Myocyte (in vitro differentiated cells): ENCODE results near the gene MAPK6. TPM values are rescaled to one million over a fixed set of nuclear protein-coding genes. Genes with fewer than 3 reads are reported as not detected.

Experiments used
- DNase-seq: peaks from one replicate; pipeline ENCODE4 v3.0.0-alpha.2; 2012; ENCODE audit warnings: low read depth
- total RNA-seq: library from RNA; depleted of rRNA; stranded (reverse); fragments of >200 nt; gene quantifications from 2 replicates; pipeline ENCODE4 v1.2.3, GENCODE V29; 2014

MAPK6 gene
- total RNA-seq, 1 donor from 2014 or later: 119 TPM

DNA sequence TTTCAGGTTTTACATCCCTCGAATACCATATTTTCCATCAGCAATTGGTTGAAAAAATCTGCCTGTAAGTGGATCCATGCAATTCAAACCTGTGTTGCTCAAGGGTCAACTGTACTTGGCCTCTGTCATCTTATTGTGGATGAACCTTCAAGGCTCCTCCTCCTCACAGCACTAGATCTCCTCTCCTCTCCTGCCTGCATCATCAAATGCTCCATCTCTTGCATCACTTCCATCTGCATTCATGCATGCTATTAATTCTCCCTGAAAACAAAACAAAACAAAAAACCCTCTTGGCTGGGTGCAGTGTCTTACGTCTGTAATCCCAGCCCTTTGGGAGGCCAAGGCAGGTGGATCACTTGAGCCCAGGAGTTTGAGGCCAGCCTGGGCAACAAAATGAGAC is 83.4 kb downstream of the MAPK6 start:
- no peak for DNase-seq

DNA sequence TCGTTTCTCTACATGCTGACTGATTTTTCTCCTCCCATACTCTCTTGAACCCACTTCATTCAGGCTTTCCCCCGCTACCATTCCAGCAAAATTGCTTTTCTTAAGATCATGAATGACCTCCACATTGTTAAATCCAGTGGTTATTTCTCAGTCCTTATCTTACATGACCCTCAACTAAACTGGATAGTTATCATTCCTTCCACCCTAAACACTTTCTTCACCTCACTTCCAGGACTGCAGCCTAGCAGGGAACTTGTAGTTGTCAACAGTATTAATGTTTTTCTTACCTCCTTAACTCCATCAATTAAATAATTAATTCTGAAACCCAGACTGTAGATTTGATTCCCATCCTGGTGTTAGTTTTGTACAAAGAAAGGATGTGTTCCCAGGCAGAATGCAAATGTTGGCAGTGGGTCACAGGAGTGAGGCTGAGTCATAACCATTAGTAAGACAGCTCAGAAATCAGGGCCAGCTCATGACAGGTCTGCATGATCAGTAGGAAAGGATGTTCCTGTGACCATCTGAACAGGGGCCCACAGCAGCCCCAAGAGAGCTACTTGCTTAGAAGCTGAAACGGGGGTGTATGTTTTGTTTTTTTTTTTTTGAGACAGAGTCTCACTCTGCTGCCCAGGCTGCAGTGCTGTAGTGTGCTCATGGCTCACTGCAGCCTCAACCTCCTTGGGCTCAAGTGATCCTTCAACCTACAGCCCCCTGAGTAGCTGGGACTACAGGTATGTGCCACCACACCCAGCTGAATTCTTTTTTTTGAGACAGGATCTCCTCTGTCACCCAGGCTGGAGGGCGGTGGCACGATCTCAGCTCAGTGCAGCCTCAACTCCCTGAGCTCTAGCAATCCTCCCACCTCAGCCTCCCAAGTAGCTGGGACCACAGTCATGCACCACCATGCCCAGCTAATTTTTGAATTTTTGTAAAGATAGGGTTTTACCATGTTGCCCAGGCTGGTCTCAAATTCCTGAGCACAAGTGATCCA is 84.5 kb downstream of the MAPK6 start:
- DNase-seq: peak; percentile 79

DNA sequence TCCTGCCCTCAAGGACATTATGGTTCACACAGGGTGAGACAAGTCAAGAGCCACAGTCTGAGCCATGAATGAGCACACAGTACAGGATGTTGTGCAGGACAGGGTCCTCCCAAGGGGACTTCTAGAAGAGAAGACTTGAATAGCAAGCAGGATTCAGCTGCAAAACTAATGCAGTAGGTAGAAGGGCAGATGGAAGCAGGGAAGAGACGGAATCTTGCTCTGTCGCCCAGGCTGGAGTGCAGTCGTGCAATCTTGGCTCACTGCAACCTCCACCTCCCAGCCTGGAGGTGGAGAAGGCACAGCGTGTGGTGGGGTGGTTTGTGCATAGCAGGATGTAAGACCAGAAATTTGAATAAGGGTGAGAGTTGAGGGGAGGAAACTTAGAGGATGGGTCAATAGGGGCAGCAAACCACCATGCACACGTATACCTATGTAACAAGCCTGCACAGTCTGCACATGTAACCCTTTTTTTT is 85.5 kb downstream of the MAPK6 start:
- DNase-seq: no peak

DNA sequence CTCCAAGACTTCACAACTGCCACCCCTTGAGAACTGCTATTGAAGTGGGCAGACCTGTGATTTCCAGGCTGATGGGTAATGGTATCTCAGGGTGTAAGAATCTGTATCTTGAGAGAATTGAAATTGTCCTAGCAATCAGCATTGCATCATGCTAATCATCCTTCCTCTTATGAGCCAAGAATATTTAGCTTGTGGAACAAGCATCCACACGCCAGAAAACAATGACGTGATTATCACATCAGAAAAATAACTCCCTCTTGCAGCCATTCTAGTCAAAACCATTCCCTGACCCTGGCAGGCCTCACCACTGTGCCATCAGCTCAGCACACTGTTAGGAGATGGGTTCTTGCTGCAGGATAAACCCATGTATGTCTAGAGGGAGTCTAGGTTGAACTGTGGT is 86.8 kb downstream of the MAPK6 start:
- no peak for DNase-seq

DNA sequence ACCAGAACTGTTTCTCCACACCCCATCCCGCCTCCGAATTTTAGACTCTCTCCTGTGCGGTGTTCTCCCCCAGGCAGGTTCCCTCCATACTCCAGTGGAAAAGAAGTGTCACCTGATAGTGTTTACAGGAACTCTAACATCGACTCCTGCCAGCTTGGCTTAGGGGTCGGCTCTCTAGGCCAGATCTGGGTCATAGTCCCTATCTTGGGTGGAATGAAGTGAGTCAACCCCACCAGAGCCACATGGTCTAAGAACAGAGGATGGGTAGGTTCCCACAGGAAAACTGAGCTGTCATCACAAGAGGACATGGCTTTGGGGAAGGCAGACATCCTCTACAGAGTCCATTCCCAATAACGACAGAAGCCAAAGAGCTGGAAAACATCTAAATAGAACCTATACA is 87.6 kb downstream of the MAPK6 start:
- DNase-seq: no peak

DNA sequence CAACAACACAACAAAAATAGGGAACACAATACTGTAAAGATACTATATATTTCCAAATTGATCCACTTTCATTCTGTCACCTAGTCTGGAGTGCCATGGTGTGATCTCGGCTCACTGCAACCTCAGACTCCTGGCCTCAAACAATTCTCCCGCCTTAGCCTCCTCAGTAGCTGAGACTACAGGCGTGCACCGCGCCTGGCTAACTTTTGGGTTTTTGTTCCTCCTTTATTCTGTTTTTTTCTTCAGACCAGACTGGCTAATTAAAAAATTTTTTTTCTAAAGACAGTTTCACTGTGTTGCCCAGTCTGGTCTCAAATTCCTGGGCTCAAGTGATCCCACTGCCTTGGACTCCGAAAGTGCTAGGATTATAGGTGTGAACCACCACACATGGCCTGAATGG is 88.2 kb downstream of the MAPK6 start:
- no peak for DNase-seq

DNA sequence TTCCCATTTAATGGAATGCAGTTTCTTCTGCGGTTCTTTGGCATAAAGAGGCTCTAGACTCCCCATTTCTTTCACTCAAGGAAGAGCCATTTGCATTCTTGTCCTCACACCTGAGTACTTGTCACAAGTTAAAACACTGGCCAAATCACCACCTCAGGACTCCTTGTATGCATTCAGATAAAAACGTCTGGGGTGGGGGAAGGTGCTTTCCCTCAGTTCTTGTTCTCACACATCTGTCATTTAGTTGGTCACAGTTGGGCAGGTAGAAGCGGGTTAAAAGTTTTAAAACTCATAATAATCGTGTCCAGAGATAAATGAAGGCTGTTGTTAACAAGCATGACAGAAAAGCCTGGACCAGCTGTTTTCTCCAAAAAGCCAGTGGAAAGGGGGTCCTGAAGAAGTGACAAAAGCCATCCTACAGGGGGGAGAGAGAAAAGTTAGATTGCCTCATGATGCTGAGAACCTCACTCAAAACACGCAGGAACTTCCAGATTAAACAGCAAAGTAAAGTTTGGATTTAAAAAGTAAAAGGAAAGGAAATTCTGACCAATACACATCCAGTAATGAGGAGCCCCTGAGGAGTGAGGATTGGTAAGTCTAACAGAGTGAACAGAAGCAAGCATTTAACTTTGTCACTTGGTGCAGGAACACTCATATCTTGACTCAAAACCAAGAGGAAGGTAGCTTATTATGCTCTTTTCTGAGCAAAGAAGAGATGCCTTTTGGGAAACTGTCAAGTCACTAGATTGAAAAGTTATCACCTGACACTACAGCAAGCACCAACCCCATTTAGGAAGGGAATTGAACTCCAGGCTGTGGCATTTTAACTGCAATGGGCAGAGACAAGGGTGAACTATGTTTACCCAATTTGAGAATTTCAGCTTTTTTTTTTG is 90.8 kb downstream of the MAPK6 start:
- DNase-seq: no peak

DNA sequence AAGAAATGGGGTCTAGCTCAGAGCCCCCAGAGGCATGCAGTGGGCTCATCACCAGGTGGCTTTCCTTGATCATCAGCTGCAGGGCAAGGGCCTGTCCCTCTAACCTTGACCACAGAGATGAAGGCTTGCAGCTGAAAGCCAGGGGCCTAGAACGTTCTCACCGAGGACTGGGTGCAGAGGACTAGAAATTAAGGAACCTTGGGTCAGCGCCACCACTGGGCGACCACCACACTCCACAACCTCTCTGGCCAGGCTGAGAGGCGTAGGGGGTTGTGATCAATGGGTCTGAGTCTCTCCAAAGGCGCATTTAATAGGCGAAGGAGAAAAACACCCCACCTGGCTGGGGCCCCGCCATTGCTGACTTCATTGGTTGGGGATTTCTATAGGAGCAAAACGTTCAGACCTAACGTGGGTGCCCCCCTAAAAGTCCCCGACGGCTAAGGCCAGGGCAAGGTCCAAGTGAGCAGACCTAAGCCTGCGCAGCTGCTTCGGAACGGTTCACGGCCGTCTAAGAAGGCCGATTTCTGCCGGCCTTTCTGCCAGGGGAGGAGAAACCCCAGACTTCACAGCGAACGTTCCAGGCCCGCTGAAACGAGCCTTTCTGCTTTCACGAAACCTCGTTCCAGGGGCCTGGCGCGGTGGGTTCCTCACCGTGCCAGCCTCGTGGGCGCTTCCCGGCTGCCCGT is 92.6 kb downstream of the MAPK6 start:
- no peak for DNase-seq

DNA sequence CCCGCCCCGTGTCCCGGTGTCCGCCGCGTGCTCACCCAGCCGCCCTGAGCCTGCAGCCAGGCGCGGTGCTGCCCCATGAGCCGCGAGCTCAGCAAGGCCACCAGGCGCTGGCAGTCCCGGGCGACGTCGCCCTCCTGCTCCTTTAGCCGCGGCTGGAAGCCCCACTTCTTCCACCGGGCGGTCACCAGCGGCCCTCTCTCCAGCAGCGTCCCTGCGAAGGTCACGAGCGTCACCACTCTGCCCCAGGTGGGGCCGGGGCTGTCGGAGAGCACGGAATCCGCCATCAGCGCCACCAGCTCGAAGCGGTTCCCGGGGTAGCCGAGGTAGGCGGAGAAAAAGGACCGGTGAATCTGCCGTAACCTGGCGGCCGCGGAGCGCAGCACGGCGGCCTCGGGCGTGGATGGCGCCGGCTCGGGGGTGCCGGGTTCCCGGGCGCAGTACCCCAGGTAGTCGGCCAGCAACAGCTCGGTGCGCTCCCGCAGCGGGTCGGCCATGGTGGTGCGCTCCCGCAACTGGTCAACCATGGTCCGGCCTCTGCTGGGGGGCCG is 93.3 kb downstream of the MAPK6 start:
- DNase-seq: no peak

DNA sequence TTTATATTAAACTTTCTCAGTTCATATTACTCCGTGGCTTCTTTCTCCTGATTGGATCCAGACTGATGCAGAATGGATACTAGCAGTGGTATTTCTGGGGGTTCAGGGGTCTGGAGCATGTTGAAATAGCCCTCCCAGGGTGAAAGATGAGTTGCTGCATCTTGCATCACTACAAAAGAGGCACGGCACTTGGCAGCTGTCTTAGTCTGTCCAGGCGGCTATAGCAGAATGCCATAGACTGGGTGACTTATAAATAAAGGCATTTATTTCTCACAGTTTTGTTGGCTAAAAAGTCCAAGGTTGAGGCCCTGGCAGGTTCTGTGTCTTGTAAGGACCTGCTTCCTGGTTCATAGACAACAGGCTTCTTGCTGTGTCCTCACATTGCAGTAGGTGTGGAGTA is 94.2 kb downstream of the MAPK6 start:
- peak; percentile 63 for DNase-seq

DNA sequence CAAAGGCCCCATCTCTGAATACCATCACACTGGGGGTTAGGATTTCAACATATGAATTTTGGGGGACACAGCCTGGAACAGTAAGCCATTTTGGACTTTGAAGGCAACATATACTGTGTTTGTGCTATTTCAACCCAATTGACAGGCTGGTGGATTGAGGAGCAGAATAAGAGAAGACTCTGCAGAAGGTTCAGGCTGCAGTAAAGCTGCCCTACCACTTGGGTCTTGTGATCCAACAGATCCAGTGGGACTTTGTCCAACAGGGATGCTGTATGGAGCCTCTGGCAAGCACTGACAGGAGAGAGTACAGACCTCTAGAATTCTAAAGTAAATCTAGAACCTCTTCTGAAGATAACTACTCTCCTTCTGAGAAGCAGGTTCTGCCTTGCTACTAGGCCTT is 94.7 kb downstream of the MAPK6 start:
- no peak for DNase-seq

DNA sequence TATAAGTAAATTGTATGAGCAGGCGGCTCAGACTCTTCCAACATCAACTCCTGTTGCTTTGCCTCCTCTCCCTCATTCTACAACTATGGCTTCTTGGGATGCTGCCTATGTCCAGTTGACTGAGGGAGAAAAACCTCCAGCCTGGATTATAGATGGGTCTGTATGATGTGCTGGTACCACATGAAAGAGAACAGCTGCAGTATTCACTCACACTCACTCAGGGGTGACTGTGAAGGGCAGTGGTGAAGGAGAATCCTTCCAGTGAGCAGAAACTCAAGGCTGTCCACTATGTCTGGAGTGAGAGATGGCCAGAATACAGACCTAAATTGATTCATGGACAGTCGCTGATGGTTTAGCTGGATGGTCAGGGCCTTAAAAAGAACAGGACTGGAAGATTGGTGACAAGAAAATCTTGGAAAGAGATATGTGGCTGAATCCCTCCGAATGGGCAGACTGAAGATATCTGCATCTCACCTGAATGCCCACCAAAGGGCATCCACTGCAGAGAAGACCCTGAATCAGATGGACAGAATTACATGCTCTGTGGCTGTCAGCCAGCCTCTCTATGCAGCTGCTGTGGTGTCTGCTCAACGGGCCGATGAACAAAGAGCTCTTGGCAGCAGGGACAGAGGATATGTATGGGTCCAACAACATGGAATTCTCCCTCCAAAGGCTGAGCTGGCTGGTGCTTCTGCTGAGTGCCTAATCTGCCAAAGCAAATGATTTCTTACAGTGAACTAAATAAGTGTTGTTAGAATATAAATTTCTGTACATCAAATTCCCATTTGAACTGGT is 95.4 kb downstream of the MAPK6 start:
- DNase-seq: peak; percentile 68

DNA sequence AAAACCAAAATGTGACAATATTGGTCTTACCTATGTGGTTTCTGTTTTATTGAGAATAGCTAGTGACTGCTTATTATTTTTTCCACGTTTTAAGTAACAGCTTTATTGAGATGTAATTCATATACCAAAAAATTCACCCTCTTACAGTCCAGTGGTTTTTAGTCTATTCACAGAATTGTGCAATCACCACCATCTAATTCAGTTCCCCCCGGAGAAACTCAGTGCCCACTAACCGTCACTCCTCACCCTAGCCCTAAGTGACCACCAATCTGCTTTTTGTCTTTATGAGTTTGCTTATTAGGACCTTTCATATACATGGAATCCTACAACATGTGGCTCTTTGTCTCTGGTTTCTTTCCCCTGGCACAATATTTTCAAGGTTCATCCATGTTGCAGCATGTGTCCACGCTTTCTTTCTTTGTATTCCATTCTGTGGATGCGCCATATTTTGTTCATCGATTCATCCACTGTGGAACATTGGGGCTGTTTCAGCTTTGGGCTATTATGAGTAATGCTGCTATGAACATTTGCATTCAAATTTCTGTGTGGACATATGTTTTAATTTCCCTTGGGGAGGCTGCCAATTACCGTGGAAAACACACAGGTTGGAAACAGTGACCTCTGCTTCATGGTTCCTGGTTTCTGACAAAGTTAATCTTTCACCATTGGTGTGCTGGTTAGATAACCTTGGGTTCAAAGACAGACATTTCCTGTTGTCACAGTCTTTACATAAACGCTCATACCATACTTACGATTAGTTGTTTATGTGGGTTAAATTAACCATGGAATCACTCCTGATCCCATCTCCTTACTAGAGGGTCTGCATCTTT is 96.8 kb downstream of the MAPK6 start:
- no peak for DNase-seq

Other genes with a start within 250 kb of the MAPK6 start
- 13.1 and 16.1 TPM in 2 replicates for gene TMOD3, start 189.6 kb upstream of the MAPK6 start, total RNA-seq
- 26.6 and 35.0 TPM in 2 replicates for gene LEO1, start 47.4 kb upstream of the MAPK6 start, total RNA-seq
- gene BCL2L10, start 93.6 kb downstream of the MAPK6 start, total RNA-seq: not detected in 2 replicates
- 14.2 and 21.6 TPM in 2 replicates for gene GNB5, start 172.2 kb downstream of the MAPK6 start, total RNA-seq